HG02588 (cell line): ENCODE measurements around the gene CCS.
A peak's percentile ranks its signal among the peaks of the same experiment; 100 is the strongest.
"Not testable (repeated sequence)": the region's sequence is repeated elsewhere in the genome, so short reads cannot be mapped to it uniquely, and the experiment has no call there.

Experiments
- ATAC-seq: cut with Tn5 transposase; IDR thresholded peaks from one replicate; pipeline ENCODE4 v1.9.1; 2021; ENCODE audit warnings: mild to moderate bottlenecking, moderate library complexity; ENCODE audit not compliant: unreplicated experiment

CCS gene

DNA sequence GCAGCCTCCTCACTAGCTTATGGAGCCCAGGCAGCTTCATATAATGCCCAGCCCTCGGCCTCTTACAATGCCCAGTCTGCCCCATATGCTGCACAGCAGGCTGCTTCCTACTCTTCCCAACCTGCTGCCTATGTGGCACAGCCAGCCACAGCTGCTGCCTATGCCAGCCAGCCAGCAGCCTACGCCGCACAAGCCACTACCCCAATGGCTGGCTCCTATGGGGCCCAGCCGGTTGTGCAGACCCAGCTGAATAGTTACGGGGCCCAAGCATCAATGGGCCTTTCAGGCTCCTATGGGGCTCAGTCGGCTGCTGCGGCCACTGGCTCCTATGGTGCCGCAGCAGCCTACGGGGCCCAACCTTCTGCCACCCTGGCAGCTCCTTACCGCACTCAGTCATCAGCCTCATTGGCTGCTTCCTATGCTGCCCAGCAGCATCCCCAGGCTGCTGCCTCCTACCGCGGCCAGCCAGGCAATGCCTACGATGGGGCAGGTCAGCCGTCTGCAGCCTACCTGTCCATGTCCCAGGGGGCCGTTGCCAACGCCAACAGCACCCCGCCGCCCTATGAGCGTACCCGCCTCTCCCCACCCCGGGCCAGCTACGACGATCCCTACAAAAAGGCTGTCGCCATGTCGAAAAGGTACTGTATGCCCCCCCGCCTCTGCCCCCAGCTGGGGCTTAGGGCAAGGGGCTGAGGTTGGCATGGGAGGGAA is 32.2 kb downstream of the CCS start:
- ATAC-seq, result no peak

DNA sequence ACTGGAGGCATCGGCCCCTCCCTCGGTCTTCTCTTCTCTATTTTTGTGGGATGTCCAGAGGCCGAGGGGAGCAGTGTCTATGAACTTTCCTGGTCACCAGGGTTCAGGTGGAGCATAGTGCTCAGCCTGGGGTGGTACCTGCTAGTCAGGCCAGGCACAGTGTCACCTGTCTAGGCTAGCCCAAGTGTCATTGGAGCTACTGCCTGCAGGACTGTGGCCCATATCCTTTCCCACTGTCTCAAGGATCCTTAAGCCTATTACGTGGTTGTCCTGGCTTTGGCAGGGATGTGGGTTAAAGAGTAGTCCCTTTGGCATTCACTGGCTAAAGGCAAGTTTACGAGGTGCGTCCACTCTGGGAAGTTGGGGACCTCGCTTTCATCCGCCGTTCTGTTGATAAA is 32.8 kb downstream of the CCS start:
- ATAC-seq, result no peak

DNA sequence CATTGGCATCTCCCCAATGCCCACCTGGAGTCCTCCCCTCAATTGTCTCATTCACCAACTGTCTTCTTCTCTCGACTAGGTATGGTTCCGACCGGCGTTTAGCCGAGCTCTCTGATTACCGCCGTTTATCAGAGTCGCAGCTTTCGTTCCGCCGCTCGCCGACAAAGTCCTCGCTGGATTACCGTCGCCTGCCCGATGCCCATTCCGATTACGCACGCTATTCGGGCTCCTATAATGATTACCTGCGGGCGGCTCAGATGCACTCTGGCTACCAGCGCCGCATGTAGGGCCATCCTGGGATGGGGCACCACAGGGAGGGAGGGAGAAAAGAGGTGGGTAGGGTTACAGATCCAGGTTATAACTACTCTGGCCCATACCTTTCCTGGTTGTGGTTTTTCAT is 33.4 kb downstream of the CCS start:
- ATAC-seq, result no peak

DNA sequence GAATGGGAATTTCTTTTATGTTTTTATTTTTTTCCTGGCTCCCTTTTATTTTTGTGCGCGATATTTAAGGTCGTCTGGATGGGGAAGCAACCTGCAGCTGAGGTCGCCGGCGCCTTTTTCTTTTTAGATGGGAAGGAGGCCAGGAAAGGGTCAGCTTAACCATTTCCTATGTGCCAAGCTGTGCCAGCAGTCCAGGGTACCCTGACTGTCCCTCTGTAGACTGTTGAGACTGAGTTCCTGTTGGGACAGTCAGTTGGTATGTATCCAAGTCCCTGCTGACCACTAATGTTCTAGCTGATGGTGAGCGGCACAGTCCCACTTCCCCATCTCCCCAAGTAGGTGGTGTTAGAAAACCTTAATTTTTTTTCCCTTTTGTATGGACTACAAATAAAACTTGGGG is 33.9 kb downstream of the CCS start:
- ATAC-seq, result no peak

DNA sequence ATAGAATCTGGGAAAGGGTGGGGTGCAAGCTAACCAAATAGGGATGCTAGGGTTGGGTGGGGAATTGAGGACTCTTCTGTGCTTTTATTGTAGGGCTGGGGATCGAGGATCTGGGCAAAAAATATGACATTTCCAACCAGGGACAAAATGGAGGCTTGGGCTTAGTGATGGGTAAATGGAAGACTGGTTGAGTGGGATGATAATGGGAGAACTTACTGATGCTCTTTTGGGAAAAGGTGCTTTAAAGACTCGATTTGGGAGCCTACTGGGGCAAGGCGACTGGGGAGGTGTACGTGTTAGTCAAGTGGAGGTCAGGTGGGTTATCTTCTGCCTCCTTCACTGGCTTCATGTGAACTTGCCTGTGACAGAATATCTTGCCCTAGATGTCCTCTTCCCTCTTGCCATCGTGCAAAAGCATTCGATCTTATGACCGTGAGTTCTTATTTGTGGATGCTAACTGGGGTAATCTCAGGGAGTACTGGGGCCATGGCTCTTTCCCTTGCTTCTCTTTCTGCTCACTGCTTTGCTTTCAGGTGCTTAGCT is 35.1 kb downstream of the CCS start:
- ATAC-seq, result no peak

DNA sequence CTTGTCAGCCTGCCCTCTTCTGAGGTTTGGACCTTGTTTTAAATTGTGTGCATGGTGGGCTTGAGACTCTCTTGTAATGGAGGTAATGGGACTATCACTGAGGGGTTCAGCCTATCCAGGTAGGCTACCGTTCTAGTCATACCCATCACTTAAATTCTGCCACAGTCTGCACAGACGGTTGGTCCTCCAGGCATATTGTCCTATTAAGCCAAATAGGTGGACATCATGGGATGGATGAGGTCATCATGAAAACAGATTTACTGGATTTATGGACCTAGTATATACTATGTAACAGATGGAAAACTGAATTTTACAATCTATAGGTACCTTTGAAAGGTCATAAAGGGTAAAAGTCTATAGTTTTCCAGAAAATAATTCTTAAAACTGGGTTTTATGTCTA is 36.4 kb downstream of the CCS start:
- no peak for ATAC-seq

DNA sequence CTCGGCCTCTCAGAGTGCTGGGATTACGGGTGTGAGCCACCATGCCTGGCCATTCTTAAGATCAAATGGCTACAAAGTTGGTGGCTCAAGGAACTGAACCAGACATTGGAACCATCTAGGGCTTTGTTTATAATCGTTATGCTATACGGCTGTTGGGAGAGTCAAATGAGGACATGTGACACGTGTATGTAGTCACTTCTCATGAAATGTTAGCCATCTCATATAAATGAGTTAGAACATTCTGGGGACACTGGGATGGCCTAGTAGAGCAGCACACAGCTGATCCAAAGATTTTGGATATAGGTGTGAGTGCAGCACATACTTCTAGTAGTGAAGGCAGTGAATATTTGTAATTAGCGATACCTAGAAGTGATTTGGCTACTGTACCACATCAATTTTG is 38.9 kb downstream of the CCS start:
- ATAC-seq, result no peak

DNA sequence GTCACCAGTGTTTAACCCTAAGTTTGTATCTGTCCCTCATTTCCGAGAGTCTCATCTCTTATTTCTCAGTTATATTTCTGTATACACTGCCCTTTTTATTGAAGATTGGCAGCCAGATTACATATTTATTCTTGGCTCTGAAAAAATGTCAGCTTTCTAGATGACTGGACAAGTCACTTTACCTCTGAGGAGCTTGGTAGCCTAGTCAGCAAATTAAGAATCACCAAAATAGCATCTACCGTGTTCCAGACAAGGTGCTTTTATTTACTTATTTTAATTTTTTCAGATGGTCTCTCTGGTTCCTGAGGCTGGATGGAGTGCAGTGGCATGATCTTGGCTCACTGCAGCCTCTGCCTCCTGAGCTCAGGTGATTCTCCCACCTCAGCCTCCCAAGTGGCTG is 40.0 kb downstream of the CCS start:
- ATAC-seq, result no peak

DNA sequence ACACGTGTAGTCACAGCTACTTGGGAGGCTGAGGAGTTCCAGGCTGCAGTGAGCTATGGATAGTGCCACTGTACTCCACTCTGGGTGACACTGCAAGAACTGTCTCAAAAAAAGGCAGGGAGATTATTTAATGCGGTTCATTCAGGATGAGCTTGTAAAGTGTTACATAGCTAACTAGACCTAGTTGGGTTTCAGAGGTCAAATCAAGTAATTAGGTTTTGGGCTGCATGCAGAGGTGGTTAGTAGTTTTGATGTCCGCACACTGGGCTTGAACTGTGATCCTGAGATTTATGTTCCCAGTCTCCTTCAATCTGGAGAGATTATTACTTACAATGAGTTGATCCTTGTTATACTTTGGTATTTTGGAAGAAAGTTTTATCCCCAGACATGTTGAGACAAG is 43.4 kb downstream of the CCS start:
- ATAC-seq, result no peak

DNA sequence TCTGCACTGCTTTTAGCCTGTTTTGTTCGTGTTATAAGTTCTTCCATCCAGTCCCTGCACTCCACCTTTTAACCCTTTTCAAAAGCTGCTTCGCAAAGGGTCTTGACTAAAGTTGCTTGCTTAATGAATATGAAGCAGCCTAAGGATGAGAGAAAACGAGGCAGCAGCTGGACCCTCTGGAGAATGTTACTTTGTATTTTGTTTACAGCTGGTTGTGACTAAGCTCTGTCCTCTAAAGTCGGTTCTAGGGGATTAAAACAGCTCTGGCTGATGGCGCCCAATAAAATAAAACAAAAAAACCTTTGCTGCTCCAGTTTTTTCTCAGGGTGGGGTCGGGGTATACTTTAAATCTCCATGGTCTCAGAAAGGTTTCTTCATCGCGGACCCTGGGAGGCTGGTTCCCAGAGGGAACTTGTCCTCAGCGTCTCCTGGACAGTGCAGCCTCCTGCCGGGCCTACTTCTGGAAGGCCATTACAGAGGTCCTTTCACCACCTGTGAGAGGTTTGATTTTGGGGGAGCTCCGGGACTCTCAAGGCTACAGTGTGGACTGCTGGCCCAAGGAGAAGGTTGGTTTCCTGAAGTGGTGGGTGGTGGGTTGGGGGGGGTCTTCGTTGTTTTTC is 44.7 kb downstream of the CCS start:
- no peak for ATAC-seq

DNA sequence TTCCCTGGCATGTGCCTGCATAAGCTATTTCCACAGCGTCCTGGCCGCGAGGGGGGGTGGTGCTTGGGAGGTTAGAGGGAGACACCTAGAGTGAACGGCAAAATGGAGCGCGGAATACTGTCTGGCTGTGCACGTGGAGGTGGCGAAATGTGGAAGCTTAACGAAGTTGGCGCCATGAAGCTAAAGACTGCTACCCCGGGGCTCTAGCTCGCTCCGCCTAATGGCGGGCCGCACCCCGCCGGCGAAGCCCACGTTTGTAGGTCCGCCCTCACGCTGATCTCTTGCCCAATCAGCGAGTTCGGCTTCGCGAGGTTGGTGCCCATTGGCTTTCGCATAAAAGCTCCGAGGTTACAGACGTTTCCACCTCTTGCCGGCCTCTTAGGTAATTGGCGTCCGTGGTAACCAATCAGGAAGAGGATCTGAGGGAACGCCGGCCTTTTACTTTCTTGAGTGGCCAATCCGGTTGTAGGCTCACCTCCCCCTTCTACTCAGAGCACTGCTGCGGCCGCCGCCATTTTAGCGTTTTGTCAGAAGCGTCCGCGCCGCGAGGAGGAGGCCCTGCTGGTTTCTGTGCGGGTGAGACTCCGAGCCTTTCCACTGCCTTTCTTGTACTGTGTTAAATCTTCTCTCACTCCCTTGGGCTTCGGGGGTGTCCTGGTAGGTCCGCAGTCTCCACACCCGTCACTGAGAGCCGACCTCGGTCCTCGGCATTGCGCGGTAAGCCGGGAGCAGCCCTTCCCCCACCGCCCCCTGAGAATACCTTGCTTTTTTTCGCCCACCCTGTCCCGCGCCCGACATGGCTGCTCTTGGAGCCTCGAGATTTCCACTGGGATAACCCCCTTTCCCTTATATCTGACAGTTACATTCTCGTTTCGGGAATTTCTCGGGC is 45.4 kb downstream of the CCS start, which contains the start of gene RBM4:
Gene RBM4, plus strand, starts transcription at position 527 of the 889 bp plus-strand sequence. CDS start 1,009 bp downstream, outside the sequence.
- peak; percentile 96 for ATAC-seq

DNA sequence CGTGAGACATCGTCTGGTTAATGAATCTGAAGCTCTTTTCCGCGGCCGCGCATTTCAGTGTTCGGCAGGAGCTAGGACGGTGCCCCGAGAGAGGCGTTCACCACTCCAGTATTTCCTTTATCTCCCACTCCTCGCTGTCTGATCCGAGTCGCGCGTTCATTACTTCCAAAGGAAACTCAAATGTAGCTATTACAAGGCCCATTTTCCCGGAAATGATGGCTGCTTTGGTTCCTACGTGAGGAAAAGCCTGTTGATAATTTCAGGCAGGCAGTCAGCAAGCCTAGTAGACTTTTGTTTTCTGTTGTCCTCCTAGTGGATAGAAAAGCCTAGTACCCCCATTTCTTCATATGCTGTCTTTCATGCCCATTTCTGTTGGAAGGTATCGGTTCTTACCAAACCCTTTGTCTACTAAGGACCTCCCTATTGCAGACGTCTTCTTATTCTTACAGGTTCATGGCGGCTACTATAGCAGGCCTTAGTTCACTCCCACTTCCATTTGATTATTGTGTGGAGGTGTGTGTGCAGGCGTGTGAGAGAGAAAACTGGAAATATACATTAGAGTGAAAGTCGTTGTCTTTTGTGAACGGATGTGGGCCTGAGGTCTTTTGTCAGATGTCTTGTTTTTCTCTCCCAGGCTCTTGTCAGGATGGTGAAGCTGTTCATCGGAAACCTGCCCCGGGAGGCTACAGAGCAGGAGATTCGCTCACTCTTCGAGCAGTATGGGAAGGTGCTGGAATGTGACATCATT is 46.3 kb downstream of the CCS start:
- no peak for ATAC-seq

DNA sequence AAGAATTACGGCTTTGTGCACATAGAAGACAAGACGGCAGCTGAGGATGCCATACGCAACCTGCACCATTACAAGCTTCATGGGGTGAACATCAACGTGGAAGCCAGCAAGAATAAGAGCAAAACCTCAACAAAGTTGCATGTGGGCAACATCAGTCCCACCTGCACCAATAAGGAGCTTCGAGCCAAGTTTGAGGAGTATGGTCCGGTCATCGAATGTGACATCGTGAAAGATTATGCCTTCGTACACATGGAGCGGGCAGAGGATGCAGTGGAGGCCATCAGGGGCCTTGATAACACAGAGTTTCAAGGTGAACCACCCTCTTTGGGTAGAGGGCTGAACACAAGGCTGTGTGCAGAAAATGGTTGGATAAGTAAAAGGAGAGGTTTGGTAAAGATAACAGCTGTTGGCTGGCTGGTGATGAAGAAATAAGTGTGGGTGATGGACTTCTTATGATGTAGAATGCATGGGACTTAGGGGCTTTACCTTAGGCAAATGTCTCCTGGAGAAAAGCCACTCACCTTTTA is 46.9 kb downstream of the CCS start:
- not testable (repeated sequence) for ATAC-seq

DNA sequence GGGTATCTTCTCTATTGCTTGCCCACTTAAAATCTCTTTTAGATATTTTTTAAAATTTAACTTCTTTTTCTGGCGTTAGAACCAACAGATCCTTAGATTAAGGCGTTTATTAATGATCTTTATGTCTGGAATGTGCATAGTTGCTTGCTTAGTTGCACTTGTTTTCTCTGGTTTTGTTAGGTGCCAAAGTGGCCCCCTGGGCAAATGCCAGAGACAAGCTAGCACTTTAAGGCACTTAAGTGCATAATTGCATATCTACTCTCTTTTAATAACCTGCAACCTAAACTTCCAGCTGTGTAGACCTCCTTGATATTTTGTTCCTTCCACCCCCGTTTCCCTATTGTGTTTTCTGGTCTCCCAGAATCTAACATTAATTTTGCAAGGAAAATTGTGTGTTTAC is 48.8 kb downstream of the CCS start:
- no peak for ATAC-seq

DNA sequence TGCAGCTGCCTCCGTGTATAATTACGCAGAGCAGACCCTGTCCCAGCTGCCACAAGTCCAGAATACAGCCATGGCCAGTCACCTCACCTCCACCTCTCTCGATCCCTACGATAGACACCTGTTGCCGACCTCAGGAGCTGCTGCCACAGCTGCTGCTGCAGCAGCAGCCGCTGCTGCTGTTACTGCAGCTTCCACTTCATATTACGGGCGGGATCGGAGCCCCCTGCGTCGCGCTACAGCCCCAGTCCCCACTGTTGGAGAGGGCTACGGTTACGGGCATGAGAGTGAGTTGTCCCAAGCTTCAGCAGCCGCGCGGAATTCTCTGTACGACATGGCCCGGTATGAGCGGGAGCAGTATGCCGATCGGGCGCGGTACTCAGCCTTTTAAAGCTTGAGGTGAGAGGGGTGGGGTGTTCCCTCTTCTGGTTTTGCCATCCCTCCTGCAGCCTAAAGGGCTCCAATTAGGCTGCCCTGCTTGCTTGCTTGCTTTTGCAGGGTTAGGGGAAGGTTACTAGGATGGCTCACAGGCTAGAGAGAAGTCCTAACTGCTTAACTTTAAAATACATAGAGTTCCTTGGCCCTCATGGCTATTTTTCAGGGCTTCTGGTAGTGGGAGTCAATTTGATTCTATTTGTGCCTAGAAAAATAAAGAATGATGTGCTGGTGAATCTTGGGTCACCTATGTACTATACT is 50.9 kb downstream of the CCS start:
- ATAC-seq, result no peak

DNA sequence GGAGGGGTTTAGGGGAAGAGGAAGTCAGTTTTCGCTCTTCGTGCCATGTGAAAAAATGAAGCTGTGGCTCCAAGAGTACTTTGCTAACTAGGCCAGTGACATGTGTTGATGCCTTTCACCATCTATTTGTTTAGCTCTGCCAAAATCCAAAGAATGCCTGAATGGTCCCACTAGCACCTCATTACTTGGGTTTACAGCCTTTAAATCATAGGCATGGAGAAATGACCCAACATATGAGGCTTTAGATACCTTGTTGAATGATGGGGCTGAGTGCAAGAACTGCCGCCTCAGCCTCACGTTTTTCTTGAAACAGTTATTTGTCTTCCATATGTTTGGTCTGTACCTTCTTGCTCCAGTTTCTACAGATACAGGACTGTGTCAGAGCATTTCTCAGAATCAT is 53.8 kb downstream of the CCS start:
- ATAC-seq, result no peak

DNA sequence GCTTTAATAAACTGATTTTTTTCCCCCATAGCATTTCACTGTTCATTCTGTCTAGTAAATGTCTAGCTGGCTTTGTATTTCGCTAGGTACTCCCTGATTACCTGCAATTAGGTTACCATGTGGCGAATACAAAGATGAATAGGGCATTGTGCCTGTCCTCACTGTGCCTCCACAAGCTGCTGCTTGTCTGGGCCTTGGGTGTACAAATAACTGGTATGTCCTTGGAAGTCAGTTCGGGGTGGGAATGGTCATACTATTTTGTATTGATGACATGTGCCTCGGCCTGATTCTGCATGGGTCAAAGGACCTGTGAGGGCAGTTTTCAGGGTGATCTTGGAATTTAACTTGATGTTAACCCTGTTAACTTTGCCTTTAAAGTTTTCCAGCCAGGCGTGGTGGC is 56.9 kb downstream of the CCS start:
- ATAC-seq, result no peak

DNA sequence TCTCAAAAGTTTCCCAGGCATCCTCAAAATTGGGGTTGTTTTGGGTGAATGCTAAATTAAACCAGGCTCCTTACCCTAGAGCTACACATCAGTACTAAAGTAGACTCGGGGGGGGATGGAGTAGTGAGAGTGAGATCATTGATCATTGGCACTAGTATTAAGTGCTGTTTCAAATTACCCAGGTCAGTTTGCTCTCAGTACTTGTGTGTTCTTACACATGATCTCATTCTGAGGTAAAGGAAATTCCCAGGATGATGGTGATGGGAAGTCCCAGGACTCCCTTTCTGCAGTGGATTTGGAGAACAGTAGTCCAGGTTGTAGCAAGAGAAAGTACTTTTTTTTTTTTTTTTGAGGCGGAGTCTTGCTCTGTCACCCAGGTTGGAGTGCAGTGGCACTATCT is 58.0 kb downstream of the CCS start:
- no peak for ATAC-seq

DNA sequence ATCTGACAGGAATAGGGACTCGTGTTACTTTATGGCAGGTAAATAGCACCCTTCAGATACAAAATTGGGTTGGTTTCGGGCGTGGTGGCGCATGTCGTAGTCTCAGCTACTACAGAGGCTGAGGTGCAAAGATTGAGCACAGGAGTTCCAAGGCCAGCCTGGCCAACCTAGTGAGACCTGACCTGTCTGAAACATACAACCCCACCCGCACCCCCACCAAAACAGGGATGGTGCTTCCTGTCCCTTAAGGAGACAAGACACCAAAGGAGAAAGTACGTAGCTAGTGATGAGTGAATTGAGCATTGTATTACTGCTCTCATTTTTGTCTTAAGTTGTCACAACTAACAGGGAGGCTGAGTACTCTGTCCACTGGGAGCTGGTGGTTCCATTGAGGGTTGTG is 59.7 kb downstream of the CCS start:
- ATAC-seq, result no peak

DNA sequence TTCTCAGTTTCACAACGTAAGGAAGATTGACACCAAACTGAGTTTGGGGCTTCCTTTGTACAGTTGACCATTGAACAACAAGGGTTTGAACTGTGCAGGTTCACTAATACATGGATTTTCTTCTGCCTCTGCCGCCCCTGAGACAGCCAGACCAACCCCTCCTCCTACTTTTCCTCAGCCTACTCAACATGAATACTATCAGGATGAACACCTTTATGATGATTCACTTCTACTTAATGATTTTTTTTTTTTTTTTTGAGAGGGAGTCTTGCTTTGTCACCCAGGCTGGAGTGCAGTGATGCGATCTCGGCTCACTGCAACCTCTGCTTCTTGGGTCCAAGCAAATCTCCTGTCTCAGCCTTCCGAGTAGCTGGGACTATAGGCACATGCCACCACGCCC is 60.1 kb downstream of the CCS start:
- no peak for ATAC-seq
